Uterus (tissue), 4 donors: ENCODE measurements around the gene CBFA2T3. TPM values are rescaled to one million over a fixed set of nuclear protein-coding genes. Genes with fewer than 3 reads are reported as not detected.
"Not testable (repeated sequence)": the region's sequence is repeated elsewhere in the genome, so short reads cannot be mapped to it uniquely, and the experiment has no call there.

Source experiments
- DNase-seq, 2 donors: peaks; one replicate each; pipeline ENCODE4 v3.0.0-alpha.2; 2019 to 2020
- H3K27ac ChIP-seq, 2 donors: fragments of 200-600 bp; sonication (generic); 1 replicate in 1 of 2; 2 replicates in 1 of 2; pipeline ENCODE4 v1.5.1; 2016 to 2018
- H3K27me3 ChIP-seq, 2 donors: fragments of 200-600 bp; sonication (generic); one replicate each; pipeline ENCODE4 v1.5.1; 2018 to 2019; ENCODE audit warnings: control low read depth in 1 of 2
- H3K36me3 ChIP-seq, 2 donors: fragments of 200-600 bp; sonication (generic); one replicate each; pipeline ENCODE4 v1.5.1; 2019; ENCODE audit warnings: control low read depth in 1 of 2
- H3K4me1 ChIP-seq, 2 donors: fragments of 200-600 bp; sonication (generic); one replicate each; pipeline ENCODE4 v1.5.1; 2018 to 2019; ENCODE audit warnings: control low read depth in 1 of 2
- H3K4me3 ChIP-seq, 2 donors: fragments of 200-600 bp; sonication (generic); 1 replicate in 1 of 2; 2 replicates in 1 of 2; pipeline ENCODE4 v1.5.1; 2018 to 2019; ENCODE audit warnings: mild to moderate bottlenecking in 1 of 2
- H3K9me3 ChIP-seq, 2 donors: fragments of 200-600 bp; sonication (generic); one replicate each; pipeline ENCODE4 v1.5.1; 2019; ENCODE audit warnings: control low read depth in 1 of 2
- POLR2A ChIP-seq, 2 donors: fragments of 450-650 bp; IDR thresholded peaks; one replicate each; pipeline ENCODE4 v1.6.1; 2016; ENCODE audit warnings: antibody characterized with exemption in 2 of 2, mild to moderate bottlenecking in 1 of 2, moderate library complexity in 1 of 2
- intact Hi-C: fragments of 100-400 bp; cut with DNase I; formaldehyde crosslinking; loops from one replicate; pipeline ENCODE4 v1.15.1; 2023; ENCODE audit warnings: low total_unique reads
- total RNA-seq, 4 donors: library from RNA; depleted of rRNA in 3 of 4; stranded (reverse); fragments of >200 nt in 3 of 4; gene quantifications; one replicate each; pipeline versions ENCODE4 v1.1.0 to v1.2.4, GENCODE V29; 2014 to 2023
- TF ChIP-seq, protein P1 (sequence below), 4 experiments: fragments of 200-600 bp in 2 of 4; fragments of 450-650 bp in 2 of 4; sonication (generic) in 2 of 4; IDR thresholded peaks; one replicate each; pipeline ENCODE4 v1.5.1; 2016 to 2019; ENCODE audit warnings: antibody characterized with exemption in 4 of 4, mild to moderate bottlenecking in 2 of 4, moderate library complexity in 1 of 4
- donor health status: DM: yes; HTN: yes; CAD: no.

The CBFA2T3 gene
- total RNA-seq, 4 donors from 2014 or later: under 0.01 to 12.1 (median 3.1) TPM

DNA sequence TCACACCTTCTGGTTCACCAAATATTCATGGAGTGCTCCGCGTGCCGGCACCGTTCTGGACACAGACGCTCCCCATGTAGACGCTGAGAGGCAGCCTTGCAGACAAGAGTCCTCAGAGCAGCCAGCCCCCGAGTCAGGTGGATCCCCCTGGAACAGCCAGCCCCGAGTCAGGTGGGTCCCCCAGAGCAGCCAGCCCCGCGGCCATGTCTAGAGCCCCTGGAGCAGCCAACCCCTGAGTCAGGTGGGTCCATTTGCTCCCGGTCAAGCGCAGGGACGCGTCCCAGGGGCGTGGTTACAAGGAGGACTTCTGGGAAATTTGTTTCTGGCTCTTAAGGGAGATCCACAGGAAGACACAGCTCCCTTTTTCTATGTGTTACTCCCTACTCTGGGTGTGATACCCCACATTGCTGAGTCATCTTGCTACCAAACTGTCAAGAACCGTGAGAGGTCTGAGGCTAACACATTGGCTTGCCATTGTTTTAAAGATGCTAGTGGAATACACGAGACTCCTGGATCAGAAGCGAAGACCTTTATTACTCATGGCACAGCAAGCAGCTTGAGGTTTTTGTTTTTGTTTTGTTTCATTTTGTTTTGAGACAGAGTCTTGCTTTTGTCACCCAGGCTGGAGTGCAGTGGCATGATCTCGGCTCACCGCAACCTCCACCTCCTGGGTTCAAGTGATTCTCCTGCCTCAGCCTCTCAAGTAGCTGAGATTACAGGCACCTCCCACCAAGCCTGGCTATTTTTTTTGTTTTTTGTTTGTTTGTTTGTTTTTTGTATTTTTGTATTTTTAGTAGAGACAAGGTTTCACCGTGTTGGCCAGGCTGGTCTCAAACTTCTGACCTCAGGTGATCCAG lies 43.3 kb upstream of the CBFA2T3 start:
- no peaks in the 10 kb centered on the region for H3K9me3 ChIP-seq
- H3K27ac ChIP-seq: no peak overlapping the region
- TF ChIP-seq, protein P1, sequence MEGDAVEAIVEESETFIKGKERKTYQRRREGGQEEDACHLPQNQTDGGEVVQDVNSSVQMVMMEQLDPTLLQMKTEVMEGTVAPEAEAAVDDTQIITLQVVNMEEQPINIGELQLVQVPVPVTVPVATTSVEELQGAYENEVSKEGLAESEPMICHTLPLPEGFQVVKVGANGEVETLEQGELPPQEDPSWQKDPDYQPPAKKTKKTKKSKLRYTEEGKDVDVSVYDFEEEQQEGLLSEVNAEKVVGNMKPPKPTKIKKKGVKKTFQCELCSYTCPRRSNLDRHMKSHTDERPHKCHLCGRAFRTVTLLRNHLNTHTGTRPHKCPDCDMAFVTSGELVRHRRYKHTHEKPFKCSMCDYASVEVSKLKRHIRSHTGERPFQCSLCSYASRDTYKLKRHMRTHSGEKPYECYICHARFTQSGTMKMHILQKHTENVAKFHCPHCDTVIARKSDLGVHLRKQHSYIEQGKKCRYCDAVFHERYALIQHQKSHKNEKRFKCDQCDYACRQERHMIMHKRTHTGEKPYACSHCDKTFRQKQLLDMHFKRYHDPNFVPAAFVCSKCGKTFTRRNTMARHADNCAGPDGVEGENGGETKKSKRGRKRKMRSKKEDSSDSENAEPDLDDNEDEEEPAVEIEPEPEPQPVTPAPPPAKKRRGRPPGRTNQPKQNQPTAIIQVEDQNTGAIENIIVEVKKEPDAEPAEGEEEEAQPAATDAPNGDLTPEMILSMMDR (IDR thresholded peaks at IDR 0.05): no peak
- no peak for TF ChIP-seq POLR2A (IDR thresholded peaks at IDR 0.05)
- H3K36me3 ChIP-seq: no peaks in the 10 kb centered on the region
- H3K27me3 ChIP-seq: no peaks in the 10 kb centered on the region
- H3K4me1 ChIP-seq: no peaks in the 10 kb centered on the region
- DNase-seq: no peak
- H3K4me3 ChIP-seq: no peak overlapping the region
- intact Hi-C loops: no loop called here

DNA sequence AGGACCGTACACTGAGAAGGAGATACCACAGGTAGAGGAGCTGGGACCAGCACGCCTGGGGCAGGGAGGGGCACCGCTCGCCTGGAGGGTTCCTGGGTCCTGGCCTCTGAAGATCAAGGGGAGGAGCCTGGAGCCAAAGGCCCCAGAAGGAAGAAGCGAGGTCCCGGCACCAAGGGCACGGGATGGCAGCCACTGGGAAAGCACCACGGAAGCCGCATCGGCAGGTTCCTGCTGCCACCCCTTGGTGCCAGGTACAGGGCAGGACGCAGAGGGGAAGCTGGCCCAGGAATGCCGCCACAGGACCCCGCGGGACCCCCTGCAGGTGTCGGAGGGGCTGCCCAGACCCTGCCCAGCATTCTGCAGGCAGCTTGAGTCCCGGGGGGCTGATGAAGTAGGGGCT lies 42.5 kb upstream of the CBFA2T3 start:
- H3K36me3 ChIP-seq: no peaks in the 10 kb centered on the region
- no peak overlapping the region for H3K27ac ChIP-seq
- no peaks in the 10 kb centered on the region for H3K27me3 ChIP-seq
- no peak for DNase-seq
- no peak for TF ChIP-seq POLR2A (IDR thresholded peaks at IDR 0.05)
- TF ChIP-seq, protein P1 (IDR thresholded peaks at IDR 0.05): no peak
- H3K4me1 ChIP-seq: no peaks in the 10 kb centered on the region
- no peaks in the 10 kb centered on the region for H3K9me3 ChIP-seq
- H3K4me3 ChIP-seq: no peak overlapping the region
- intact Hi-C loops: no loop called here

DNA sequence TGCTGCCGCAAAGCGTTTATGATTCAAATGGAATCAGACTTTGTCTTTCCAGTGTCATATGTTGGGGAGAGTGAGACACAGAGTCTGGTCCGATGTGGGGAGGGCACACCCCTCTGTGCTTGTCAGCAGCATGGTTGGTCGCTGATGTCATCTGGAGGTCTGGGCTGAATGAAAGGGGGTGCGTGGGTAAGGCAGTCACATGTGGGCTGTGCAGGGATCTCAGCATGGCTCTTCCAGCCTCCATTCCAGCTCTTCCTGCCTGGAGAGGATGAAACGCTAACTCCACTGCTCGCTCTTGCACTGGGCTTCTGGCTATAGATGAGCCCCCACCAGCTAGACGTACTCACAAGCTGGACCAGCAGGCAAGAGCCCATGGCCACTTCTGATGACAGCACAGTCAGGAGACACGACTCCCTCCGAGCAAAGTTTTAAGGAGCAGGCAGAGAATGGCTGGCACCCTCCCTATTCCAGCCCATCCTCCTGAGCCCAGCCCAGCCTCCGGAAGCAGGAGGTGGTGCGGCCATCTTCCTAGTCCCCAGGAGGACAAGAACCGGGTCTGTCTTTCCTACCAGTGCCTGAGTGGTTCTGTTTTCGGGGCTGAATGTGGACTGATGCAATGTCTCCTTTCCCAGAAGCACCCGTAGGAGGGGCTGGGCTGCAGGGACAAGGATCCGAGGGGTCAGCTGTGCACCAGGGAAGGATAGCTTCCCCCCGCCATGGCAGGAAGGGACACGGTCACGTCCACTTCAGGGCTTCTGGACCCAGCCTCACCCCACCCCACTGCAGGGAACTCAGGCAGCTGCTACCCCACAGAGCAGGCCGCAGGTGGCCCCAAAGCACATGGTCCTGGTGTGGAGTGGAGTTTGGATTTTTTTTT lies 41.5 kb upstream of the CBFA2T3 start:
- no peaks in the 10 kb centered on the region for H3K36me3 ChIP-seq
- DNase-seq: no peak
- H3K27me3 ChIP-seq: no peaks in the 10 kb centered on the region
- intact Hi-C loops: no loop called here
- no peak overlapping the region for H3K27ac ChIP-seq
- TF ChIP-seq, protein P1 (IDR thresholded peaks at IDR 0.05): no peak
- TF ChIP-seq POLR2A (IDR thresholded peaks at IDR 0.05): no peak
- no peaks in the 10 kb centered on the region for H3K4me1 ChIP-seq
- H3K4me3 ChIP-seq: no peak overlapping the region
- H3K9me3 ChIP-seq: no peaks in the 10 kb centered on the region

DNA sequence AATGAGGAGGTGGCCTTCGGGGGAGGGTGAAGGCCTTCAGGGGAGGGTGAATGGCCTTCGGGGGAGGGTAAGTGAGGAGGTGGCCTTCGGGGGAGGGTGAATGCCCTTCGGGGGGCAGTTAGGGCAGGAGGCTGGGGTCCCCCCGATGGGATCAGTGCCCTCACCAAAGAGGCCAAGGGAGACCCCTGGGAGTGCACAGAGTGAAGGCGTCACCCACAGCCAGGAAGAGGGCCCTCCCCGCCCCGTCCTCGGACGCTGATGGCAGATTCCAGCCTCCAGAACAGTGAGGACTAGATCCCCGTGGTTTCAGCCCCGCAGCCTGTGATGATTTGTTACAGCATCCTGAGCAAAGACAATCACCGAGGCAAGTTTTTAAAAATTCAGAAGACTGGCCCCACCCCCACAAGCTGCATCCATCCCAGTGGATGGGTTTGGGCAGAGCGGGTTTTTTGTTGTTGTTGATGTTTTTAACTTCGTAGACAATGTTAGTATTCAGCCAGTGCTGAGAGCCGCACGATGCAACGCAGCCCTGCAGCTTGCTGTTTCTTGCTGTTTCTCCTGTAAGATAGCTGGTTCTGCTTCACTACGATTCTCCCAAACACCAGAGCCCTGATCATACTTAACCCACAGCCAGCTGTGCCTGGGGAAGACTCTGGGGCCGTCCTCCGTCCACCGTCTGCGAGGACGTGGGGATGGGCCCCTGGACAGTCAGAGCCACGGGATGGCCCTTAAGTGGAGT lies 40.7 kb upstream of the CBFA2T3 start:
- Histone ChIP-seq H3K27me3 (no peaks in the 10 kb centered on the region), H3K4me3 (no peak overlapping the region), H3K36me3 (no peaks in the 10 kb centered on the region), H3K9me3 (no peaks in the 10 kb centered on the region), H3K27ac (no peak overlapping the region), H3K4me1 (no peaks in the 10 kb centered on the region)
- TF ChIP-seq, protein P1 (IDR thresholded peaks at IDR 0.05): no peak
- TF ChIP-seq POLR2A (IDR thresholded peaks at IDR 0.05): no peak
- intact Hi-C loops: no loop called here
- DNase-seq: no peak

DNA sequence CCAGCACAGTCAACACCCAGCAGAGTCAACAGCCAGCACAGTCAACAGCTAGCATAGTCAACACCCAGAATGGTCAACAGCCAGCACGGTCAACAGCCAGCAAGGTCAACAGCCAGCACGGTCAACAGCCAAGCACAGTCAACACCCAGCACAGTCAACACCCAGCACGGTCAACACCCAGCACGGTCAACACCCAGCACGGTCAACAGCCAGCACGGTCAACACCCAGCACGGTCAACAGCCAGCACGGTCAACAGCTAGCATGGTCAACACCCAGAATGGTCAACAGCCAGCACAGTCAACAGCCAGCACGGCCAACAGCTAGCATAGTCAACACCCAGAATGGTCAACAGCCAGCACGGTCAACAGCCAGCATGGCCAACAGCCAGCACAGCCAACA lies 39.6 kb upstream of the CBFA2T3 start:
- H3K27me3 ChIP-seq, H3K36me3 ChIP-seq, H3K9me3 ChIP-seq, DNase-seq, H3K4me1 ChIP-seq, H3K4me3 ChIP-seq, H3K27ac ChIP-seq, intact Hi-C loops: not testable (repeated sequence)
